GM19193 (cell line): ENCODE data around the gene REEP1.

Experiments
- POLR2A ChIP-seq: IDR thresholded peaks from 4 replicates; pipeline ENCODE4 v1.6.1; 2011; ENCODE audit not compliant: insufficient read depth, insufficient read length; ENCODE audit errors: extremely low read depth

The REEP1 gene

DNA sequence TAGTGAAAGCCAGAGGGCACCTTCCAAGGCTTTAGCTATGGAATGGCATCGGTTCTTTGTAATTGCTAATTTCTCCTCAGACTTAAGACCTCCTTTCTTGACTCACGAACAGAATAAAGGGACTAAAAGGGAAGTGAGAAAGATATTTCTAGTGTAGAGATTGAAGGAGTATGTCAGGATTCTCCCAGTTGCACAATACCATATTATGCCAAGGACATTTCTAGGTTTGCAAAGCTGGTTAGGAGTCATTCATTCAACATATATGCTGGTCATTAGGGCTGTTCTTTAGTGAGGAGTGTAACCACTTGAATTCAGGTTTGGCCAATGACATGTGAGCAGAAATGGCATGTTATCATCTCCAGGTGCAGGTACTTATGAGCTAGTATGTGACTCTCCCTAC, 7.4 kb downstream of the REEP1 start:
- TF ChIP-seq POLR2A, result no peak

DNA sequence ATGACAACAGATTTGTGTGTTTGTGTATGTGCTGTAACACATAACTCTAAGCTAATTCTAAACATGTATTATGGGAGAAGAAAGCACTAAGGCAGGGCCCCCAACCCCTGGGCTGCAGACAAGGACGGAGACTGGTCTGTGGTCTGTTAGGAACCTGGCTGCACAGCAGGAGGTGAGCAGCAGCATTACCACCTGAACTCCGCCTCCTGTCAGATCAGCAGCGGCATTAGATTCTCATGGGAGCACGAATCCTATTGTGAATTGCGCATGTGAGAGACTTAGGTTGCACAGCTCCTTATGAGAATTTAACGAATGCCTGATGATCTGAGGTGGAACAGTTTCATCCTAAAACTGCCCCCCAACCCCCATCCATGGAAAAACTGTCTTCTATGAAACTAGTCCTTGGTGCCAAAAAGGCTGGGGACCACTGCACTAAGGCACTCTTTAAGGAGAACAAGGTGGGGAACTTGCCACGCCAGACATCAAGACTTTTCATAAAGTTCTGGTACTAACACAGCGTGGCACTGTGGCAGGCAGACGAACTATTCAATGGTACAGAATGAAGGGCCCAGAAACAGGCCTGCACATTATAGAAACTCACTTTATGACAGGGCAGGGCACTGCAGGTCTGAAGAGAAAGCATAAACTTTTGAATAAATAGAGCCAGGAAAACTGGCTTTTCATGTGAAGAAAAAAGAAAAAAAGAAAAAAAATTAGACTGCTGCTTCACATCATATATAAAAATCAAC, 14.0 kb downstream of the REEP1 start:
- TF ChIP-seq POLR2A, result no peak

DNA sequence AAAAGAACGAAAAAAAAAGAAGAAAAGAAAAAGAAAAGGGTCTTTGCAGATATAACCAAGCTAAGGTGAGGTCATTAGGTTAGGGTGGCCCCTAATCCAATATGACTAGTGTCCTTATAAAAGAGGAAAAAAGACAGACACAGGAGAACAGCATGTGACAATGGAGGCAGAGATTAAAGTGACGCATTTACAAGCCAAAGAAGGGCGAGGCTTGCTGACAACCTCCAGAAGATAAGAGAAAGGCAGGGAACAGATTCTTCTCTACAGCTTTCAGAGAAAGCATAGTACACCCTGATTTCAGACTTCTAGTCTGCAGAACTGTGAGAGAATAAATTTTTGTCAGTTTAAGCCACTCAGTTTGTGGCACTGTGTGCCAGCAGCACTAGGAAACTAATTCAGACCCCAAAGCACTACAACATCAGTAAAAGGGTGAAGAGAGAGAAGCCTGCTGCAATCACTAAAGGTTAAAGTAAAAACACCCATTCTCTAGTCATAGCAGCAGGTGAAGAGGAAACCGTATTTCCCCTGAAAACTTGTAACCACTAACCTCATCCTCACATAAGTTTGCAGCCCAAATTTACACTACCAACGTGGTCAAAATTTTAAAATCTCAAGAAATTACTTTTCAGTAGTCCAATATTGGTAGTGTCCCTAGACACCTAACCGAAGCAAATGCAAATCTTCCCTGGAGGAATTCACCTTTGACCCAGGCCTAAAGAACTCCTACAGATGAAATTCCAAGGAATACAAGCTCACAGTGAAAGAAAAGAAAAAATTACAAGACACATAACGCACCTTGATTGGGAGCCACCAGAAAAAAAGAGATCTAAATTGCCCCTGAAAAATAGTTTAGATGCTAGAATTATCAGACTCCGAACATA, 17.5 kb downstream of the REEP1 start:
- no peak for TF ChIP-seq POLR2A

DNA sequence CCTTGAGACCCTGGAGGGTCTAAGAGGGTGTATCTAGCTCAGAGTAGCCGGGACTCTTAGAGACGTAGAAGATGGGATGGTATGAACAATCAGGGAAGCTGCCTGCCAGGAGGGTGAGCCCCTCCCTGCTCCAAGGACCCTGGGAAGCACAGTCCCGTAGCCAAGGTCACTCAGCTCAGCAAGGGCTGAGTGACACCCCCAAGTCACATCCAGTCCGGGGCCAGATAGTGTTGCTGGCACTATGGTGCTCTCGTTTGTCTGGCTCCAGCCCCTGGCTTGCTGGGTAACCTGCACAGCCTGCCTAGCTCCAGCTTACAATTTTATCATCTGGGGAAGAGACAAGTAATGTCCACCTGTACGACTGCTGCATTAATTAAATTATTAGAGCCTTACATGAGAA, 22.3 kb downstream of the REEP1 start:
- TF ChIP-seq POLR2A, result no peak

DNA sequence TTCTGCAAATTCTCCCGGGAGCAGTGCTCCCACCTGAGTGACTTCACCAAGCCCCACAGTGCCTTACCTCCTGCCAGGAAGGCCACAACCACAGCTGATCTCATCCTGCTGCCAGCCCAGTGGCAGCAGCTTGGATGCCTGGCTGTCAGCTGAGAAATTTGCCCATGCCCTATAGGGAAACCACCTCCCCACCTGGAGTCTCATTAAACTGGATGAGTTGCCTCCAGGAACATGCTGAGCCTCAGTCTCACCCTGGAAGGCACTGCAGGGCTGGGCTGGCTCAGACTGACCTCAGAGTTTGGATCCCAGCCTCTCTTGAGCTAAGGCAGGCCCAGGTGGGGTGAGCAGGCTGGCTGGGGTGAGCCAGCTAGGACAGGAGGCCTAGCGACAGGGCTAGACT, 23.3 kb downstream of the REEP1 start:
- no peak for TF ChIP-seq POLR2A

DNA sequence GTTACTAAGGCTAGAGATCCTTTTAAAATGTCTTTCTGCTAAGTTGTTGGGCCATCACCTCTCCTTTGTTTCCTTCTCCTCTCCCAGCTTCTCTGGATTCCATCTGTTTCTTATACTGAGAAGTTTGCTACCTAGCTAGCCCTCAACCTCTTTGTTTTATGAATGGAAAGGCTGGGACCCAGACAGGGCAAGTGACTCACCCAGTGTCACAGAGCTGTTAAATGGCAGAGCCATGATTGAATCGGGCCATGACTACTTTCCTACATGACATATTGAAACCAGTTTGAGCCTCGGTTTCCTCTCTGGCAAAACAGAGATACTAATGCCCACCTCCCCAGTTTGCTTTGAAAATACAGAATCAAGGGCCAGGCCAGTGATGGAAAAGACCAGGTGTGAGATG, 24.1 kb downstream of the REEP1 start:
- no peak for TF ChIP-seq POLR2A

DNA sequence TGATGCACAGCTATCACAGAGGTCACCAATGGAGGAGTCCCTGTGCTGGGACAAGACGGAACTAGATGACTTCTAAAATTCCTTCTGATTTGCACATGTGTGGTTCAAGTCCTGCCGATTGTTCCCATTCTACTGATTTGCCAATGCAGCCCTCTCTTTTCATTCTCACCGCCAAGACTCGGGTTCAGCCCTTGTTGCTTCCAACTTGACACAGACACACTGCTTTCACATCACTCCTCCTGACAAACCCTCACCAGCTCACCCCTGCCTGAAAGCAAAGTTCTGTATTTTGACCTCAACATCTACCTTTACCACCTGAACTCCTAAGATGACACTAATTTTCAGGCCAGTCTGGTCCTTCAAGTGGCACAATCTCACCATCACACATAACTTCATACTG, 25.5 kb downstream of the REEP1 start:
- no peak for TF ChIP-seq POLR2A

DNA sequence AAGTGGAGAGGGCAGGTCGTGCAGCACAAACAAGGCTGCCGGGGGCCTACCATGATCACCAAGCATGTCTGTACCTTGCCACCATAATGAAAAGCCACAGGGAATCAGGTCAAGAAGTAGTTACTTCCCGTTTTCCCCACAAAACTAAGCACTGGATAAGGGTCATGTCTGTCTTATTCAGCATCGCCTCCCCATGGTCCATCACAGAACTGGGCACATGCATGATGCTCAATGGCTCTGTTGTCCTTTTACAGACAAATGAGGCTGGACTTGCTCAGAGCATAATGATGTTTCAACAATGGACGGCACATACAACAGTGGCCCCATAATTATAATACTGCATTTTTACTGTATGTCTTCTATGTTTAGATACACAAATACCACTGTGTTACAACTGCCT, 27.5 kb downstream of the REEP1 start:
- no peak for TF ChIP-seq POLR2A

DNA sequence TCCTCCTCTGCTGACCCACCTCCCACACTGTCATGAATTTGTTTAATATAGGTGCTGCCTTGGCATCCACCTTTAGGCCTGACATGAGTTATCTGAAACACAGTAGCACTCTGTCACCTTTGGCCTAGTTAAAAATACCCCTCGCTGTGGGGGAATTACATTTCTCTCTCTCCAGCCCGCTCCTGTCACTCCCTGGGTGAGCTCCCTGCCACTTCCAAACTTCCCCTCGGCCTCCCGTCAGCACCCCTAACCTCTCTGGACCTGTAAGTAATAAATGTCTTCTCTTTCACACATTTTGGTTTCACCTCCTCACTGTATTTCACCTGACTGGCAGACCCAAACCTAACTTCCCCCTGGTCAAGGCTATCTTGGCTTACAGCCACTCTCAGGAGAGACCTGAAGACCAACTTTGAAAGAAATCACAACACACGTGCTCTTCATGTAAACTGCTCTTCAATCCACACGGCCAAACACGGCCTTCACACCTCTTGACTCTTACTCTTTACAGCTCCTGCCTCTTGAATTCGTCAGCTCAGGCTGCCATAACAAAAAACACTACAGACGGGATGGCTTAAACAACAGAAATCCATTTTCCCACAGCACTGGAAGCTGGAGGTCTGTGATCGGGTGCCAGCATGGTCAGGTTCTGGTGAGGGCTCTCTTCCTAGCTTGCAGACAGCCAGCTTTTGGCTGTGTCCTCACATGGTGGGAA, 28.3 kb downstream of the REEP1 start:
- no peak for TF ChIP-seq POLR2A

DNA sequence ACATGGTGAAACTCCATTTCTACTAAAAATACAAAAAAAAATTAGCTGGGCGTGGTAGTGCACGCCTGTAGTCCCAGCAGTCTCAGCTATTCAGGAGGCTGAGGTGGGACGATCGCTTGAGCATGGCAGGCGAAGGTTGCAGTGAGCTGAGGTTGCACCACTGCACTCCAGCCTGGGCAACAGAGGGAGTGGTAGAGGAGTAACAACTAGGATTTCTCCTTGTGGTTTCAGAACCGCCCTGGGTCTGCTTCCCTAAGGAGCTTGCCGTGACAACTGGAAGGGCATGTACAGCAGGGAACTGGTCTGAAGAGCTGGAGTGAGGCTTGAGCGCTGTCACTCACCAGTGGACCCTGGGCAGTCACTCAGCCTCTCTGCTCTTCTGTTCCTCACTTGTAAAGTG, 29.1 kb downstream of the REEP1 start:
- no peak for TF ChIP-seq POLR2A

DNA sequence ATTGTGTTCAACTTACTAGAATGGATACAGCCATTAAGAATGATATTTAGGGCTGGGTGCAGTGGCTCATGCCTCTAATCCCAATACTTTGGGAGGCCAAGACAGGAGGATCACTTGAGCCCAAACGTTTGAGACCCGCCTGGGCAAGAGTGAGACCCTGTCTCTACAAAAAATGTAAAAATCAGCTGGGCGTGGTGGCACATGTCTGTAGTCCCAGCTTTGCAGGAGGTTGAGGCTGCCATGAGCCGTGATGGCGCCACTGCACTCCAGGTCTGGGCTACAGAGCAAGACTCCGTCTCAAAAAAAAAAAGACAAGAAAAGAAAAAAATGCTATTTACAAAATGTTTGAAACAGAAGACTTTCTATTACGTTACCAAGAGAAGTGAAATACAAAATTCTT, 30.0 kb downstream of the REEP1 start:
- TF ChIP-seq POLR2A, result no peak

DNA sequence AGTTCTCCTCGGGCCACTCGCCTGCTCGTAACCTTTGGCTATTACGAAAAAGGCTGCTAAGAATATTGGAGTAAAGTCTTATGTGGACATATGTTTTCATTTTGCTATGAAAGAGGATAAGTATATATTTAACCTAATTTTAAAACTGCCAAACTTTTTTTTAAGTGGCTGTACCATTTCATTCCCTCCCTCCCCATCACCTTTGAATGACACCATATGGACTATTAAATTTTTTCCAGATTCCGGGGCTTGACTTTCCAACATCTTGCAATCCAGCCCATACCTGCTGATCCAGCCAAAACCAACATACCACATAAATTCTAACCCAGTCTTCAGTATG, 31.5 kb downstream of the REEP1 start:
- TF ChIP-seq POLR2A, result no peak

DNA sequence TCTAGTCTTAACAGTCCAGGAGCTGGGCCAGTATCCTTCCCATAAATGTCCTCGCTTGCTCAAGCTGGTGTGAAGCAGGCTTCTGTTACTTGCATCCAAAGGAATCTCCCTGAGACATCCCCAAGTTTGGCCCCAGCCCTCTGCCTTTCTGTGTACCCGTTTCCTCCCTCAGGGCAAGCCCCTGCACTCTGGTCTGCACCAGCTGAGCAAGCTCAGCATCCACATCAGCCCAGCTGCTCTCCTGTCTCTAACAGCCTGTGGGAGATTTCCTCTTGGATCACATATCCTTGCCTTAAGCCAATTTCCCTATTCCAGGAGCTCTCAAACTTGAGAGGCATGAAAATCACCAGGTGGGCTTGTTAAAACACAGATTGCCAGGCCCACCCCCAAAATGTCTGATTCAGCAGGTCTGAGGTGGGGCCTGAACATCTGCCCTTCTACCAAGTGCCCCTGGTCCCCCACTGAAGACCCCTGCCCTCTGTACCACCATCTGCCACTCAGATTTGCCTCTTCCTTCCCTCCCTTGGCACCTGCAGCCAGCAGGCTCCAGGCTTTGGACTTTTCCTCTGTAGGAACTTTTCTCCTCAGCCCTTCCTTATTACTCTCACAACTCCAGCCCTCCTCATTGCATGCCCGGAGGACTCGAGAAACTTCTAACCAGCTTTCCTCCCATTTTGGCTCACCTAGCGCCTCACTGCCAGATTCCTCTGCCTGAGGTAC, 32.1 kb downstream of the REEP1 start:
- no peak for TF ChIP-seq POLR2A

DNA sequence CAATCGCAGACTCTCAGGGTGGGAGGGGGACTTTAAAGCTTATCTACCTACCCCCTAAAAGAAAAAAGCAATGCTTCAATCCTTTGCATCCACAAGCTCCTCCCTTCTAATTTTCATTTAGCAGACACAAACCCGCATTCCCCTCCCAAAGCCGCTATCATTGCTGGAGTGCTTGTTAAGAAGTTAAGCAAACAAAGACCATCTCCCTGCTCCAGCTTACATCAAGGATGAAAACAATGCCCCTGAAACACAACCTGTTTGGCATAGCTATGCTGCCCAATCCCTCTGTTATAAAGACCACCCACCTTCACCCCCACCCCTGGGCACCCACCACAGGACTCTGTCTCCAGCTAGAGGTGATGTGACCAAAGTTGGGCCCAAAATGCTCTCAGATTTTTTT, 33.0 kb downstream of the REEP1 start:
- TF ChIP-seq POLR2A, result no peak

DNA sequence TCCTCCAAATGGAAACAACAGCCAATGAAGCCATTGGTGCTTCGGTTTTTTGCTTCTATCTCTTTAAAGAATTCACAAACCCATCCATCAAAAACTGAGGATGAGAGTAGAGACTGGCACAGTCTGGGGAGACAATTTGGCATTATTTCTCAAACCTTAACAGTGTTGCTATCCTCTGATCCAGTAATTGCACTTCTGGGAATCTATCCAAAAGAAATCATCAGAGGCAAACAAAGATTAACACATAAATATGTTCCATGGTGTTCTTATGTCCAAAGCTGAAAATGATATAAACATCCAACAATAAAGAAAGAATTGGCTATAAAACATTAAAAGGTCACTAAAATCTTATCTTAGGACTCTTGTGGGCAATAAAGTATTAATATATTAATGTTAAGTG, 35.1 kb downstream of the REEP1 start:
- TF ChIP-seq POLR2A, result no peak

DNA sequence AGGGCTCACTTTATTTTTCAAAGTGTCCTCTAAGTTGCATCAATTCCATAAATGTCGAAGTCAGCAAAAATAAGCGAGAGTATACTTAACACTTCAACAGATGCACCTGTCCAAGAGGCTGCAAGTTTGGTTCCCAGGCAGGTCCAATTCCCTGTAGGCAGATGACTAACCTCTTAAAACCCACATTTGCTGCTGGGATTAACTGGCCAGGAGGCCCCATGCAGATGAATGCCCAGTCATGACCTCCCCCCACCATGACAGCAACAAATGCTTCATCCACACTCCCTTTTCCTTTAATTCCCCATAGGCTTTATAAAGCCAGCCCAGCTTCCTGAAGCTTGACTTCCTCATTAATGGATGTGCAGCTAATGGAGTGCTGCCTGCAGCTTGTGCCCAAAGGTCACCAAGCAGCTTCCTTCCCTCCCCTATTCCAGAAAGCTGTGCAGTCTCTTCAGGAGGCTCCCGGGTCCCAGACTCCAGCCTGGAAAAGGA, 35.7 kb downstream of the REEP1 start:
- no peak for TF ChIP-seq POLR2A

DNA sequence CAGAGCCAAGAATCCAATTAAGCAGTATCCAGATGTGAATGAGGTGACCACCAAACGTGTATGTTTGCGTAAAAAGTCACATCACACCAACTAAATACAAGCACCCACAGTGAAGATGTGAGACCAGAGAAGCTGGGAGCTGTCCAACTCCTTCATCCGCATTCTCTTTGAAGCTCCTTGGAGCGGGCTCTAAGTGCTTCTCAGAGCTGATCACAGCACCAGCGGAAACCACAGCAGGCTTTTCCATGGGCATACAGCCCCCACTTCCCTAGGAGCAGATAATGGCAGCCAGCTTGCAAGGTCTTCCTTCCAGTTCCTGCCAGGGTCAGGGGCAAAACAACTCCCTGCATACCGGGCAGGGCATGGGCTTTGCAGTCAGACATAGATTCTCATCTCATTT, 36.4 kb downstream of the REEP1 start:
- no peak for TF ChIP-seq POLR2A
